OCI-LY1 (cell line): Measurements from ENCODE around the gene ZDHHC9.

ENCODE experiments used
- H2AFZ ChIP-seq: fragments of 200-600 bp; sonication (generic), shearing (Covaris generic); 2 replicates; pipeline ENCODE4 v1.6.0; 2014; ENCODE audit warnings: antibody characterized with exemption, mild to moderate bottlenecking, low read length
- H3F3A ChIP-seq: fragments of 200-600 bp; sonication (generic), shearing (Covaris generic); 2 replicates; pipeline ENCODE4 v1.6.0; 2014; ENCODE audit warnings: mild to moderate bottlenecking, antibody characterized with exemption, low read length, moderate library complexity; ENCODE audit not compliant: insufficient read depth
- H3K27ac ChIP-seq: fragments of 200-600 bp; sonication (generic); 2 replicates; pipeline ENCODE4 v1.5.1; 2014; ENCODE audit warnings: low read length, mixed run types, mild to moderate bottlenecking, low read depth; ENCODE audit not compliant: poor library complexity, severe bottlenecking
- H3K27me3 ChIP-seq: fragments of 200-600 bp; sonication (generic); 2 replicates; pipeline ENCODE4 v1.6.0; 2014; ENCODE audit warnings: antibody characterized with exemption, mild to moderate bottlenecking, low read length, moderate library complexity; ENCODE audit not compliant: insufficient read depth
- H3K36me3 ChIP-seq: fragments of 200-600 bp; sonication (generic); 2 replicates; pipeline ENCODE4 v1.6.1; 2014; ENCODE audit warnings: mild to moderate bottlenecking, antibody characterized with exemption, low read length, moderate library complexity, mixed read lengths; ENCODE audit not compliant: insufficient read depth
- H3K4me1 ChIP-seq: fragments of 200-600 bp; sonication (generic); 2 replicates; pipeline ENCODE4 v1.5.1; 2014; ENCODE audit warnings: mild to moderate bottlenecking, low read length, moderate library complexity; ENCODE audit not compliant: insufficient read depth, severe bottlenecking
- H3K4me2 ChIP-seq: fragments of 200-600 bp; sonication (generic), shearing (Covaris generic); 2 replicates; pipeline ENCODE4 v1.6.1; 2014; ENCODE audit warnings: low read length
- H3K4me3 ChIP-seq: fragments of 200-600 bp; sonication (generic); 2 replicates; pipeline ENCODE4 v1.5.1; 2014; ENCODE audit warnings: low read length, low read depth, mild to moderate bottlenecking, mixed read lengths; ENCODE audit not compliant: poor library complexity, severe bottlenecking
- H3K79me2 ChIP-seq: fragments of 200-600 bp; shearing (Covaris generic); 2 replicates; pipeline ENCODE4 v1.6.1; 2016; ENCODE audit warnings: mixed run types, low read length, mixed read lengths; ENCODE audit not compliant: insufficient read depth
- H3K9ac ChIP-seq: fragments of 200-600 bp; sonication (generic), shearing (Covaris generic); 2 replicates; pipeline ENCODE4 v1.6.1; 2014; ENCODE audit warnings: mild to moderate bottlenecking, low read length, mixed read lengths
- H3K9me2 ChIP-seq: fragments of 200-600 bp; sonication (generic), shearing (Covaris generic); 2 replicates; pipeline ENCODE4 v1.6.1; 2014; ENCODE audit warnings: low read depth, mild to moderate bottlenecking, low read length, mixed read lengths
- H3K9me3 ChIP-seq: fragments of 200-600 bp; shearing (Covaris generic); 2 replicates; pipeline ENCODE4 v1.6.1; 2014; ENCODE audit warnings: low read length, mixed read lengths
- H4K20me1 ChIP-seq: fragments of 200-600 bp; sonication (generic), shearing (Covaris generic); 2 replicates; pipeline ENCODE4 v1.6.0; 2016; ENCODE audit warnings: mild to moderate bottlenecking, low read length; ENCODE audit not compliant: insufficient read depth
- EZH2 ChIP-seq: fragments of 200-600 bp; sonication (generic), shearing (Covaris generic); IDR thresholded peaks from 2 replicates; pipeline ENCODE4 v1.8.0; 2017; ENCODE audit warnings: borderline replicate concordance, mixed run types, mild to moderate bottlenecking, antibody characterized with exemption, low read length, moderate library complexity, mixed read lengths
- TF ChIP-seq, protein P1 (sequence below): fragments of 200-600 bp; sonication (generic), shearing (Covaris generic); IDR thresholded peaks from 2 replicates; pipeline ENCODE4 v1.5.1; 2017; ENCODE audit warnings: mild to moderate bottlenecking, antibody characterized with exemption, low read length, moderate library complexity, mixed read lengths

The ZDHHC9 gene

DNA sequence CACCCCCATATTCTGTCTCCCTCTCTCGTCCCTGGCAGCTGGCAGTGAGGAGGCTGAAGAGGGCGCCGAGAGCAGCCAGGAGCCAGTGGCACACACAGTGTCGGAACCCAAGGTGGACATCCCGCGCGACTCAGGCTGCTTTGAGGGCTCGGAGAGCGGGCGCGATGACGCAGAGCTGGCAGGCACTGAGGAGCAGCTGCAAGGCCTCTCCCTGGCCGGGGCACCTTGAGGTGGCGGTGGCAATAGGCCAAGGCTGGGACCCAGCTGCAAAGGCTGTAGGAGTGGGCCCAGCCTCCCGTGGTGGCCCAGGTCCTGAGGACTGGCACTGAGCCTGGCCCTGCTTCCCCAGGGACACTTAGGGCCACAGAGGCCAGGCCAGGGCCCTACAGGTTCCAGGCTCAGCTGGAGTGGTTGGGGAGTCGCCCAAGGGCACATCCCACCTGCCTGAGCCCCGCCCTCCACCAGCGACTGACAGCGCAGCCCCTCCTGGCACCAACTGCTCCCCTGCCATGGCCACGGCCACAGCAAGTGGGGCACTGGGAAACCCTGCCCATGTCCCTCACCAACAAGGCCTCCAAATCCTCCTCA lies 50.0 kb downstream of the ZDHHC9 start:
- Histone ChIP-seq H3K36me3 (peaks cover 80% of the 10 kb centered on the region), H3K27ac (no peak overlapping the region), H3K4me3 (no peak overlapping the region), H3F3A (no peaks in the 10 kb centered on the region), H2AFZ (no peak overlapping the region), H3K79me2 (no peaks in the 10 kb centered on the region), H4K20me1 (no peaks in the 10 kb centered on the region), H3K27me3 (no peaks in the 10 kb centered on the region), H3K9me2 (no peaks in the 10 kb centered on the region), H3K4me1 (no peaks in the 10 kb centered on the region), H3K4me2 (no peak overlapping the region), H3K9me3 (no peaks in the 10 kb centered on the region), H3K9ac (no peak overlapping the region)
- TF ChIP-seq, protein P1, sequence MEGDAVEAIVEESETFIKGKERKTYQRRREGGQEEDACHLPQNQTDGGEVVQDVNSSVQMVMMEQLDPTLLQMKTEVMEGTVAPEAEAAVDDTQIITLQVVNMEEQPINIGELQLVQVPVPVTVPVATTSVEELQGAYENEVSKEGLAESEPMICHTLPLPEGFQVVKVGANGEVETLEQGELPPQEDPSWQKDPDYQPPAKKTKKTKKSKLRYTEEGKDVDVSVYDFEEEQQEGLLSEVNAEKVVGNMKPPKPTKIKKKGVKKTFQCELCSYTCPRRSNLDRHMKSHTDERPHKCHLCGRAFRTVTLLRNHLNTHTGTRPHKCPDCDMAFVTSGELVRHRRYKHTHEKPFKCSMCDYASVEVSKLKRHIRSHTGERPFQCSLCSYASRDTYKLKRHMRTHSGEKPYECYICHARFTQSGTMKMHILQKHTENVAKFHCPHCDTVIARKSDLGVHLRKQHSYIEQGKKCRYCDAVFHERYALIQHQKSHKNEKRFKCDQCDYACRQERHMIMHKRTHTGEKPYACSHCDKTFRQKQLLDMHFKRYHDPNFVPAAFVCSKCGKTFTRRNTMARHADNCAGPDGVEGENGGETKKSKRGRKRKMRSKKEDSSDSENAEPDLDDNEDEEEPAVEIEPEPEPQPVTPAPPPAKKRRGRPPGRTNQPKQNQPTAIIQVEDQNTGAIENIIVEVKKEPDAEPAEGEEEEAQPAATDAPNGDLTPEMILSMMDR, result no peak
- no peak for TF ChIP-seq EZH2

DNA sequence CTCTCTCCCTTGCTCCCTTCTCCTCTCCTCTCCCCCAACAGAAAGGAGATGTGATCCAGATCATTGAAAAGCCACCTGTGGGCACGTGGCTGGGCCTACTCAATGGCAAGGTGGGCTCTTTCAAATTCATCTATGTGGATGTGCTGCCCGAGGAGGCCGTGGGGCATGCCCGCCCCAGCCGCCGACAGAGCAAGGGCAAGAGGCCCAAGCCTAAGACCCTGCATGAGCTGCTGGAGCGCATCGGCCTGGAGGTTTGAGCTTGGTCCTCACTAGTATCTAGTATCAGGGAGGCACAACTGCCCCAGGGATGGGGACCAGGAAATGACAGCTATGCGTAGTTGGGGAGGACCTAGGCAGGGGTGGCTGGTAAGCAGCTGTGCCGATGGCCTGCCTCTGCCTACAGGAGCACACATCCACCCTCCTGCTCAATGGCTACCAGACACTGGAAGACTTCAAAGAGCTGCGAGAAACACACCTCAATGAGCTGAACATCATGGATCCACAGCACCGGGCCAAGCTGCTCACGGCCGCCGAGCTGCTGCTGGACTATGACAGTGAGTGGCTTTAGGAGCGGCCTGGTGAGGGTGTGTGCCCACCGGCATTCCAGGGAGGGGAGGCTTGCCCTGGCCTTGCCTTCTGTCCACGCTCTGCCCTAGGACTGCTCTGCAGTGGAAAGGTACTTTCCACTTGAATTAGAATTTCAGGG lies 50.9 kb downstream of the ZDHHC9 start:
- no peaks in the 10 kb centered on the region for H4K20me1 ChIP-seq
- H2AFZ ChIP-seq, result no peak overlapping the region
- H3K4me2 ChIP-seq, result no peak overlapping the region
- no peak overlapping the region for H3K9ac ChIP-seq
- no peaks in the 10 kb centered on the region for H3K27me3 ChIP-seq
- H3K4me1 ChIP-seq, result no peaks in the 10 kb centered on the region
- no peaks in the 10 kb centered on the region for H3K79me2 ChIP-seq
- peaks cover 83% of the 10 kb centered on the region for H3K36me3 ChIP-seq
- no peak overlapping the region for H3K4me3 ChIP-seq
- H3K9me3 ChIP-seq, result no peaks in the 10 kb centered on the region
- H3K9me2 ChIP-seq, result no peaks in the 10 kb centered on the region
- TF ChIP-seq, protein P1, result no peak
- TF ChIP-seq EZH2, result no peak
- H3F3A ChIP-seq, result no peaks in the 10 kb centered on the region
- no peak overlapping the region for H3K27ac ChIP-seq

DNA sequence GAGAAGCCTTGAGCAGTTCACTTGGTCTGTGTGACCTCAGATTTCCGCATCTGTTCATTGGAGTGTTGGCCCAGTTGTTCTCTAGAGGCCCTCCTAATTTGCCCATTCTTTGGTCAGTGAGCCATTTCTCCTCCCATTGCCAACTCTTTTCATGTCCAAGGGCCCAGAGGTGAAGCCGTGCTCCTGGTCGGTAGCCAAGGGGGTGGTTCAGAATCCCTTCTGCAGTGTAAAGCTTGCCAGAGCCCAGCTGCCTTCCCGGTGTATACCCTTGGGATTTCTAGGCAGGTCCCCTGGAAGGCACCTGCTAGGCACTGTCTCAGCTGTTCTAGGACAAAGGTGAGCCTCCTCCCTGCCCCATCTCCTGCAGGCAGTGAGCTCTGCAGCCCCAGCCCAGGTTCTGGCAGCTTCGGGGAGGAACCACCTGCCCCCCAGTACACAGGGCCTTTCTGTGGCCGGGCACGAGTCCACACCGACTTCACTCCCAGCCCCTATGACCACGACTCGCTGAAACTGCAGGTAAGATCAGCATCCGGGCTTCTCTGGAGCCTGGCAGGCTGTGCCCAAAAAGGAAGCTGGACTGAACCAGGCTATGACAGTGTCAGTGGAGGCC lies 51.6 kb downstream of the ZDHHC9 start:
- no peaks in the 10 kb centered on the region for H3F3A ChIP-seq
- no peaks in the 10 kb centered on the region for H3K79me2 ChIP-seq
- no peak overlapping the region for H3K4me2 ChIP-seq
- H3K27me3 ChIP-seq, result no peaks in the 10 kb centered on the region
- H3K36me3 ChIP-seq, result peaks cover 86% of the 10 kb centered on the region
- no peak for TF ChIP-seq EZH2
- TF ChIP-seq, protein P1, result no peak
- no peaks in the 10 kb centered on the region for H3K9me2 ChIP-seq
- no peaks in the 10 kb centered on the region for H3K9me3 ChIP-seq
- H3K4me1 ChIP-seq, result no peaks in the 10 kb centered on the region
- H3K9ac ChIP-seq, result no peak overlapping the region
- H3K27ac ChIP-seq, result no peak overlapping the region
- no peak overlapping the region for H3K4me3 ChIP-seq
- H2AFZ ChIP-seq, result no peak overlapping the region
- no peaks in the 10 kb centered on the region for H4K20me1 ChIP-seq
